AG04450 (cell line): ENCODE data around the gene MICAL3. TPM values are rescaled to one million over a fixed set of nuclear protein-coding genes. Genes with fewer than 3 reads are reported as not detected.

Source experiments
- CTCF ChIA-PET: fragments of 300-600, 350-600 bp; formaldehyde crosslinking; extraction: SDS; loops from one replicate; lab custom pipeline; 2022; ENCODE audit warnings: antibody characterized with exemption, inconsistent platforms; lab: Charles Lee
- POLR2A ChIA-PET: fragments of 350-600 bp; formaldehyde crosslinking; extraction: SDS; loops from one replicate; lab custom pipeline; 2021; ENCODE audit warnings: antibody characterized with exemption, inconsistent platforms; lab: Yijun Ruan, JAX
- DNase-seq: peaks from one replicate; pipeline ENCODE4 v3.0.0-alpha.2; 2011; ENCODE audit warnings: low read depth, low spot score
- H3K27ac ChIP-seq: one replicate; pipeline ENCODE4 v1.5.1; 2012; ENCODE audit warnings: low read depth, low read length, control low read depth
- H3K27me3 ChIP-seq: one replicate; pipeline ENCODE4 v1.6.0; 2012; ENCODE audit warnings: low read length; ENCODE audit not compliant: control insufficient read depth, insufficient read depth
- H3K4me3 ChIP-seq: 2 replicates; pipeline ENCODE4 v1.5.1; 2011; ENCODE audit warnings: mild to moderate bottlenecking, low read depth, low read length, control low read depth
- H3K9me3 ChIP-seq: 2 replicates; pipeline ENCODE4 v1.5.1; 2012; ENCODE audit warnings: low read length; ENCODE audit not compliant: control insufficient read depth, insufficient read depth
- polyA plus RNA-seq: library from polyadenylated mRNA; depleted of rRNA; stranded (reverse); fragments of >200 nt; gene quantifications from 2 replicates; pipeline ENCODE4 v1.2.3, GENCODE V29; 2011
- TF ChIP-seq, protein P1 (sequence below): IDR thresholded peaks from 2 replicates; pipeline ENCODE4 v1.5.1; 2011; ENCODE audit warnings: low read depth, low read length, control low read depth, inconsistent platforms

Gene MICAL3
- polyA plus RNA-seq, 1 experiment, result 17.8 TPM

DNA sequence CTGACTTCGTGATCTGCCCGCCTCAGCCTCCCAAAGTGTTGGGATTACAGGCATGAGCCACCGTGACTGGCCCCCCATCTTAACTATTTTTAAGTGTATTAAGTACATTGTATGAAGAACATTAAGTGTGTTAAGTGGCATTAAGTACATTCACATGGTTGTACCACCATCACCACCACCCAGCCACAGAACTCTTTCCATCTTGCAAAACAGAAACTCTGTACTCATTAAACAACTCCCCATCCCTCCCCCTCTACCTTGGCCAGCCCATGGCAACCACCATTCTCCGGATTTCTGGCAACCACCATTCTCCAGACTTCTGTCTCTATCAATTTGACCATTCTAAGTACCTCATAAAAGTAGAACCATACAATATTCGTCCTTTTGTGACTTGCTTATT, 35.6 kb upstream of the MICAL3 start:
- H3K4me3 ChIP-seq, result no peak overlapping the region
- CTCF ChIA-PET, result interaction anchor here (1.0 kb wide), 1 partner anchor 16 kb away, joined by 3 read pairs; no protein-coding TSS in a partner anchor
- no peak for DNase-seq
- no peaks in the 10 kb centered on the region for H3K9me3 ChIP-seq
- H3K27me3 ChIP-seq, result no peaks in the 10 kb centered on the region
- TF ChIP-seq, protein P1, sequence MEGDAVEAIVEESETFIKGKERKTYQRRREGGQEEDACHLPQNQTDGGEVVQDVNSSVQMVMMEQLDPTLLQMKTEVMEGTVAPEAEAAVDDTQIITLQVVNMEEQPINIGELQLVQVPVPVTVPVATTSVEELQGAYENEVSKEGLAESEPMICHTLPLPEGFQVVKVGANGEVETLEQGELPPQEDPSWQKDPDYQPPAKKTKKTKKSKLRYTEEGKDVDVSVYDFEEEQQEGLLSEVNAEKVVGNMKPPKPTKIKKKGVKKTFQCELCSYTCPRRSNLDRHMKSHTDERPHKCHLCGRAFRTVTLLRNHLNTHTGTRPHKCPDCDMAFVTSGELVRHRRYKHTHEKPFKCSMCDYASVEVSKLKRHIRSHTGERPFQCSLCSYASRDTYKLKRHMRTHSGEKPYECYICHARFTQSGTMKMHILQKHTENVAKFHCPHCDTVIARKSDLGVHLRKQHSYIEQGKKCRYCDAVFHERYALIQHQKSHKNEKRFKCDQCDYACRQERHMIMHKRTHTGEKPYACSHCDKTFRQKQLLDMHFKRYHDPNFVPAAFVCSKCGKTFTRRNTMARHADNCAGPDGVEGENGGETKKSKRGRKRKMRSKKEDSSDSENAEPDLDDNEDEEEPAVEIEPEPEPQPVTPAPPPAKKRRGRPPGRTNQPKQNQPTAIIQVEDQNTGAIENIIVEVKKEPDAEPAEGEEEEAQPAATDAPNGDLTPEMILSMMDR, result no peak
- POLR2A ChIA-PET, result no interaction called here
- no peak overlapping the region for H3K27ac ChIP-seq

DNA sequence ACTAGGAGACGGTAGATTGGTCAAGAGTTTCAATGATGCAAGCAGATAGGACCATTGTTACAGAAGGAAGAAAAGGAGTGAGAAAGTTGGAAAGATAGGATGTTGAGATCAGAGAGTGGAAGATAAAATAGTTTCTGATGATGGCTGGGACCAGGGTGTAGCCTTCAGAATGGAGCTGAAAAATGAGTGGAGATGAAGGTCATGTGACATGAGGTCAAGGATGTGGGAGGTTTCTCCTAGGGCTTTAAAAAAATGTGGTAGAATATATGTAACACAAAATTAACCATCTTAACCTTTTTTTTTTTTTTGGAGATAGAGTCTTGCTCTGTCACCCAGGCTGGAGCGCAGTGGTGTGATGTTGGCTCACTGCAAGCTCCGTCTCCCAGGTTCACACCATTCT, 35.1 kb upstream of the MICAL3 start:
- H3K27ac ChIP-seq, result peak overlapping the region; percentile 11
- H3K4me3 ChIP-seq, result no peak overlapping the region
- no peaks in the 10 kb centered on the region for H3K9me3 ChIP-seq
- H3K27me3 ChIP-seq, result no peaks in the 10 kb centered on the region
- DNase-seq, result no peak
- ChIA-PET CTCF (interaction anchor here (1.0 kb wide), 1 partner anchor 17 kb away, joined by 3 read pairs; no protein-coding TSS in a partner anchor), POLR2A (no interaction called here)
- TF ChIP-seq, protein P1, result no peak

DNA sequence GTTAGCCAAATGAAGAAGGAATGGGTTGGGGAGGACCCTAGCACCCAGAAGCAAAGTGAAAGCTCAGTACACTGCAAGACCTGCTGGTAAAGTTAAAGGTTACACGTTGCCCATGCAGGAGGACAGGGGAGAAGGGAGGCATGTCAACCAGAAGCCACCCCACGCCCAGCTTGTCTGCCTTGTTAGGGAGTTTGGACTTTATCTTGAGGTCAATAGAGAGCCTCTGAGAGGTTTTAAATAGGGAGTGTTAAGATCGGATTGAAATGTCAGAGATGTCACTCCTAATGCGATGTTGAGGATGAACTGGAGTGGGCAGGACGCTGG, 34.7 kb upstream of the MICAL3 start:
- H3K27ac ChIP-seq, result peak overlapping the region; percentile 11
- TF ChIP-seq, protein P1, result no peak
- DNase-seq, result no peak
- no peaks in the 10 kb centered on the region for H3K9me3 ChIP-seq
- CTCF ChIA-PET, result interaction anchor here (1.0 kb wide), 1 partner anchor 17 kb away, joined by 3 read pairs; no protein-coding TSS in a partner anchor
- no peak overlapping the region for H3K4me3 ChIP-seq
- no peaks in the 10 kb centered on the region for H3K27me3 ChIP-seq
- POLR2A ChIA-PET, result no interaction called here

DNA sequence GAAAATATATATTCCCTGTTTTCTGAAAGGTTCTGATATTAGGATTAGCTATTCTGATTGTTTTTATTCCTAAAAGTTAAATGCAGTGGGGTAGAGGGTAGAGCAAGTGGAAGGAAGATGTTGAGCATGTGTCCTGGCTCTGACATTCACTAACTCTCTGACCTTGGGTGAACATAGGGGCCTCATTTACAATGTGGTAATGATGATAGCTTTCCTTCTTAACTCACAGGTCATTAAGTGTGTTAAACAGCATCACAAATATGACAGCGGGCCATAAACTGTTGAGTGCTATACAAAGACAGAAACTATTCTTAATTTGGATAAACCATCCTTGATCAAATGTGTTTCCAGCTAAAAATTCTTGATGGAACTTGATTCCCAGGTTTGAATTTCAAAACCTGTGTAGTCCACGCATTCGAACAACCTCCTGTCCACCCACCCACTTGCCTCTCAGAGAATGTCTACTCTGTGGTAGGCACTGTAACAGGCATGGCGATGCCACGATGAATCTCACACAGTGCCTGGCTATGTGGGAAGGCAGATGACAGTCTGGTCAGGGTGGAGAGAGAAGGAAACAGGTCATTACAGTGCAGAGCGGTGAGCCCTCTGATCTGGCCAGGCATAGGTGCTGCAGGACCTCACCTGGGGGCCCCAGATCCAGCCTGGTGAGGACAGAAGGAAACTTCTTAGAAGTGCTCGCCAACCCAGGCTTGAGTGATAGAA, 34.2 kb upstream of the MICAL3 start:
- ChIA-PET POLR2A (interaction anchor here (0.6 kb wide), 2 partner anchors 20 to 513 kb away, joined by 3 read pairs; no protein-coding TSS in a partner anchor), CTCF (interaction anchor here (0.7 to 3.4 kb wide), 2 partner anchors 18 to 164 kb away, joined by 3 to 26 read pairs; no protein-coding TSS in a partner anchor)
- H3K4me3 ChIP-seq, result no peak overlapping the region
- no peaks in the 10 kb centered on the region for H3K27me3 ChIP-seq
- no peaks in the 10 kb centered on the region for H3K9me3 ChIP-seq
- no peak for DNase-seq
- no peak overlapping the region for H3K27ac ChIP-seq
- TF ChIP-seq, protein P1, result no peak

DNA sequence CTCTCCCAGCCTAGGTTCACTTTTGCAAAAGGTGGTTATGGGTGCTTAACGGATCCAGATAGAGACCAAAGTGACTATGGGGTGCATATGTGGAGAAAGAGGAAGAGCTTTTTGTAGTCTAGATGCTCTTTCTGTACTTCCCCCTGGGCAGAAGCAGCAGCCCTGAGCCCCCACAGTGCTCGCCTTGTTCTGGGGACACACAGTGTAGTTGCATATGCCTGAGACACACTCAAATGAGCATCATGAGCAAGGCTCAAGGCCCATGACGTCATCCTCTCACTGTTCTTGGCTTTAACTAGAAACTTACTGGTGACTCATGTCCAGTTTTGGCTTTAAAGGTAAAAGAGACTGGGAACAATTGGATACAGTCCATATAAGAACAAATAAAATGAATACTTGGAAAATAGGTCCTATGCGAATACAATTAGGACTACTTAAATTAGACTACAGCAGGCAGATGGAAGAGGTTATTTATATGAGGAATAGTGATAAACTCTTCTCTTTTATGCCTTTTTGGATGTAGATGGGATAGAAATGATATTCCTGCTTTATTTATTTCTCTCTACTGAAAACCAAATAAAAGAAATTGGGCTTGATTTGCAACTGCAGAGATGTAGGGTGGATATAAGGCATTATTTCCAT, 33.3 kb upstream of the MICAL3 start:
- ChIA-PET CTCF (interaction anchor here (0.6 to 3.4 kb wide), 4 partner anchors 7 to 227 kb away, joined by 3 to 26 read pairs (median 4); no protein-coding TSS in a partner anchor), POLR2A (interaction anchor here (0.6 kb wide), 4 partner anchors 20 to 512 kb away, joined by 3 to 4 read pairs (median 3); no protein-coding TSS in a partner anchor)
- Histone ChIP-seq H3K27ac (peak overlapping the region; percentile 77), H3K4me3 (no peak overlapping the region), H3K27me3 (no peaks in the 10 kb centered on the region), H3K9me3 (no peaks in the 10 kb centered on the region)
- TF ChIP-seq, protein P1, result no peak
- DNase-seq, result peak; percentile 95
